Measurements from ENCODE around the gene CCDC178. TPM values are rescaled to one million over a fixed set of nuclear protein-coding genes. Genes with fewer than 3 reads are reported as not detected.

The CCDC178 gene
- polyA plus RNA-seq, 1 donor from 2014 or later: not detected

- H3K36me3 ChIP-seq (ENCODE audit: insufficient read depth, low read length): no peaks in the 10 kb centered on the region
- no peaks in the 10 kb centered on the region for H3K9me2 ChIP-seq (ENCODE audit: insufficient read depth, low read length)
- TF ChIP-seq MXI1 (conservative IDR thresholded peaks at IDR 0.05; ENCODE audit: poor library complexity, severe bottlenecking) (no peak), SMC3 (conservative IDR thresholded peaks at IDR 0.05; ENCODE audit: poor library complexity) (peak; percentile 38), REST (IDR thresholded peaks at IDR 0.05; ENCODE audit: borderline replicate concordance) (no peak), TAF1 (IDR thresholded peaks at IDR 0.05; ENCODE audit: low read depth) (no peak), POLR2AphosphoS5 (IDR thresholded peaks at IDR 0.05) (no peak), EP300 (conservative IDR thresholded peaks at IDR 0.05; ENCODE audit: poor library complexity, severe bottlenecking) (no peak), RAD21 (conservative IDR thresholded peaks at IDR 0.05) (peak; percentile 52), EZH2 (IDR thresholded peaks at IDR 0.05; ENCODE audit: borderline replicate concordance, insufficient read depth, low read length, poor library complexity, severe bottlenecking) (no peak)
- TF ChIP-seq, protein P1, sequence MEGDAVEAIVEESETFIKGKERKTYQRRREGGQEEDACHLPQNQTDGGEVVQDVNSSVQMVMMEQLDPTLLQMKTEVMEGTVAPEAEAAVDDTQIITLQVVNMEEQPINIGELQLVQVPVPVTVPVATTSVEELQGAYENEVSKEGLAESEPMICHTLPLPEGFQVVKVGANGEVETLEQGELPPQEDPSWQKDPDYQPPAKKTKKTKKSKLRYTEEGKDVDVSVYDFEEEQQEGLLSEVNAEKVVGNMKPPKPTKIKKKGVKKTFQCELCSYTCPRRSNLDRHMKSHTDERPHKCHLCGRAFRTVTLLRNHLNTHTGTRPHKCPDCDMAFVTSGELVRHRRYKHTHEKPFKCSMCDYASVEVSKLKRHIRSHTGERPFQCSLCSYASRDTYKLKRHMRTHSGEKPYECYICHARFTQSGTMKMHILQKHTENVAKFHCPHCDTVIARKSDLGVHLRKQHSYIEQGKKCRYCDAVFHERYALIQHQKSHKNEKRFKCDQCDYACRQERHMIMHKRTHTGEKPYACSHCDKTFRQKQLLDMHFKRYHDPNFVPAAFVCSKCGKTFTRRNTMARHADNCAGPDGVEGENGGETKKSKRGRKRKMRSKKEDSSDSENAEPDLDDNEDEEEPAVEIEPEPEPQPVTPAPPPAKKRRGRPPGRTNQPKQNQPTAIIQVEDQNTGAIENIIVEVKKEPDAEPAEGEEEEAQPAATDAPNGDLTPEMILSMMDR (IDR thresholded peaks at IDR 0.05; ENCODE audit: poor library complexity, severe bottlenecking): peak; percentile 61
- H3K79me2 ChIP-seq (replicated peaks; ENCODE audit: insufficient read depth, low read length): no peaks in the 10 kb centered on the region
- no peaks in the 10 kb centered on the region for H3K9me3 ChIP-seq (ENCODE audit: low read length)
- no peaks in the 10 kb centered on the region for H3K27me3 ChIP-seq (ENCODE audit: insufficient read depth, low read depth, low read length)
- H3F3A ChIP-seq (ENCODE audit: insufficient read depth, low read length, poor library complexity, severe bottlenecking): no peaks in the 10 kb centered on the region
- no peak overlapping the region for H3K9ac ChIP-seq (ENCODE audit: low read length)
- no peaks in the 10 kb centered on the region for H4K20me1 ChIP-seq (ENCODE audit: insufficient read depth)
- H3K27ac ChIP-seq (ENCODE audit: low read length): no peak overlapping the region
- no peak overlapping the region for H2AFZ ChIP-seq (ENCODE audit: low read depth, low read length)
- no peak overlapping the region for H3K4me2 ChIP-seq (ENCODE audit: low read length)
- no peak overlapping the region for H3K4me3 ChIP-seq (ENCODE audit: low read length)
Observed at GRCh38 chr18:32930695-32931301, 509.7 kb downstream of the CCDC178 start.

DNA sequence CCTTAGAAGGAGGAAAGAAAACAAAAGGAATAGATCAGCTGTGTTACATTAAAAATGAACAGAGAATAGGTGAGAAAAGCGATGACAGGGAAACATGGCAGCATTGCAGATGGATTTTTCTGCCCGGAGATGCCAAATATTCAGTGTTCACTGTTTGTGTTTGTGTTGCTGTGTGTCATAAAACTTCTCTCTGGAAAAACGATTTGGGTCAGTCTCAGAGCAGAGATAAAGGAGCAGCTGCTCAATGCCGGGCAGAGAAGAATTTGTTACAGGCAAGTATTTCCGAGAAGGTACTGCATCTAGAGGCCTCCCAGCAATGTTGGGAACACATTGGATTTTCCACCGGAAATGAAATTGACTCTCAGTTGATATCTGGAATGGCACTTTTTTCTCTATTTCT, 511.3 kb downstream of the CCDC178 start:
- no peaks in the 10 kb centered on the region for H3F3A ChIP-seq (ENCODE audit: insufficient read depth, low read length, poor library complexity, severe bottlenecking)
- no peaks in the 10 kb centered on the region for H3K9me2 ChIP-seq (ENCODE audit: insufficient read depth, low read length)
- no peaks in the 10 kb centered on the region for H3K79me2 ChIP-seq (replicated peaks; ENCODE audit: insufficient read depth, low read length)
- H3K27me3 ChIP-seq (ENCODE audit: insufficient read depth, low read depth, low read length): no peaks in the 10 kb centered on the region
- H3K36me3 ChIP-seq (ENCODE audit: insufficient read depth, low read length): no peaks in the 10 kb centered on the region
- H3K9ac ChIP-seq (ENCODE audit: low read length): no peak overlapping the region
- no peak overlapping the region for H2AFZ ChIP-seq (ENCODE audit: low read depth, low read length)
- no peak overlapping the region for H3K4me3 ChIP-seq (ENCODE audit: low read length)
- no peak overlapping the region for H3K4me2 ChIP-seq (ENCODE audit: low read length)
- no peaks in the 10 kb centered on the region for H3K9me3 ChIP-seq (ENCODE audit: low read length)
- TF ChIP-seq EZH2 (IDR thresholded peaks at IDR 0.05; ENCODE audit: borderline replicate concordance, insufficient read depth, low read length, poor library complexity, severe bottlenecking) (no peak), SMC3 (conservative IDR thresholded peaks at IDR 0.05; ENCODE audit: poor library complexity) (no peak)
- no peaks in the 10 kb centered on the region for H4K20me1 ChIP-seq (ENCODE audit: insufficient read depth)
- H3K27ac ChIP-seq (ENCODE audit: low read length): no peak overlapping the region
